CD4-positive, CD25-positive, alpha-beta regulatory T cell (primary cell): ENCODE data around the gene LCN12. TPM values are rescaled to one million over a fixed set of nuclear protein-coding genes. Genes with fewer than 3 reads are reported as not detected.

Experiments used
- ATAC-seq, 2 donors: fragments of 150-1000 bp; cut with Tn5 transposase; one replicate each; pipeline ENCODE4 v1.10.0; 2021; ENCODE audit warnings: low read depth in 2 of 2, moderate number of reproducible peaks in 2 of 2, moderate library complexity in 1 of 2
- DNase-seq, 3 donors: peaks; one replicate each; pipeline versions ENCODE4 v3.0.0 to v3.0.0-alpha.2; 2012 to 2022; ENCODE audit warnings: mixed read lengths in 1 of 3
- H3K27ac ChIP-seq: one replicate; pipeline ENCODE4 v1.7.0; 2013; ENCODE audit warnings: mild to moderate bottlenecking, low read length; ENCODE audit not compliant: insufficient read depth, poor library complexity, severe bottlenecking
- H3K27me3 ChIP-seq: one replicate; pipeline ENCODE4 v1.7.0; 2013; ENCODE audit warnings: low read length; ENCODE audit not compliant: control insufficient read depth, insufficient read depth
- H3K36me3 ChIP-seq: one replicate; pipeline ENCODE4 v1.7.0; 2013; ENCODE audit warnings: mild to moderate bottlenecking, low read length, moderate library complexity; ENCODE audit not compliant: control insufficient read depth, insufficient read depth
- H3K4me1 ChIP-seq: 2 replicates; pipeline ENCODE4 v1.7.0; 2013; ENCODE audit warnings: mild to moderate bottlenecking, low read length; ENCODE audit not compliant: insufficient read depth, control insufficient read depth, poor library complexity, severe bottlenecking
- H3K4me3 ChIP-seq: one replicate; pipeline ENCODE4 v1.7.0; 2013; ENCODE audit warnings: low read depth, mild to moderate bottlenecking, low read length, moderate library complexity
- H3K9me3 ChIP-seq, 2 experiments: 1 replicate in 1 of 2; 2 replicates in 1 of 2; pipeline ENCODE4 v1.7.0; 2013; ENCODE audit warnings: low read length in 2 of 2, mild to moderate bottlenecking in 1 of 2, moderate library complexity in 1 of 2; ENCODE audit not compliant: control insufficient read depth in 2 of 2
- H3K27ac Mint-ChIP-seq, 3 donors: one replicate each; pipeline ENCODE4 v1.8.0; 2020 to 2022; ENCODE audit warnings: mild to moderate bottlenecking in 3 of 3, mixed read lengths in 3 of 3, moderate library complexity in 2 of 3
- H3K27me3 Mint-ChIP-seq: one replicate; pipeline ENCODE4 v1.8.0; 2022; ENCODE audit warnings: mild to moderate bottlenecking, mixed read lengths
- H3K36me3 Mint-ChIP-seq: one replicate; pipeline ENCODE4 v1.8.0; 2020; ENCODE audit warnings: mixed read lengths
- H3K4me1 Mint-ChIP-seq, 4 donors: one replicate each; pipeline ENCODE4 v1.8.0; 2020 to 2022; ENCODE audit warnings: mixed read lengths in 4 of 4, mild to moderate bottlenecking in 1 of 4
- H3K4me3 Mint-ChIP-seq, 4 donors: one replicate each; pipeline ENCODE4 v1.8.0; 2020 to 2022; ENCODE audit warnings: mild to moderate bottlenecking in 4 of 4, mixed read lengths in 4 of 4, moderate library complexity in 3 of 4
- H3K9me3 Mint-ChIP-seq, 7 donors: one replicate each; pipeline ENCODE4 v1.8.0; 2020 to 2022; ENCODE audit warnings: mixed read lengths in 7 of 7, mild to moderate bottlenecking in 3 of 7, moderate library complexity in 2 of 7
- polyA plus RNA-seq, 4 donors: library from polyadenylated mRNA; unstranded; fragments of 300-500 nt; fragmentation: Illumina TruSeq; gene quantifications; one replicate each; pipeline ENCODE4 v1.2.3, GENCODE V29; 2021
- total RNA-seq: library from RNA; stranded (reverse); gene quantifications from one replicate; pipeline ENCODE4 v1.2.3, GENCODE V29; 2022

The LCN12 gene
- total and polyA plus RNA-seq, 5 donors from 2014 or later = 1.4 TPM; not detected in 4

GRCh38 chr9:136963751-136964150 is 11.7 kb downstream of the LCN12 start:
- DNase-seq (no peak), ATAC-seq (no peak)
- Mint-ChIP-seq H3K27ac (no peak overlapping the region), H3K4me3 (no peak overlapping the region), H3K9me3 (no peaks in the 10 kb centered on the region), H3K27me3 (no peaks in the 10 kb centered on the region), H3K36me3 (no peaks in the 10 kb centered on the region), H3K4me1 (peaks cover 0 to 27% (median 13%) of the 10 kb centered on the region in 4 donors)
- Histone ChIP-seq H3K27me3 (no peaks in the 10 kb centered on the region), H3K27ac (no peak overlapping the region), H3K36me3 (no peaks in the 10 kb centered on the region), H3K4me1 (peaks cover 58% of the 10 kb centered on the region), H3K4me3 (no peak overlapping the region), H3K9me3 (no peaks in the 10 kb centered on the region)

GRCh38 chr9:136964171-136964689 is 12.2 kb downstream of the LCN12 start:
- no peaks in the 10 kb centered on the region for H3K27me3 ChIP-seq
- Mint-ChIP-seq H3K27me3 (no peaks in the 10 kb centered on the region), H3K4me3 (peak overlapping the region in 1 of 4 donors; percentile 12), H3K27ac (peak overlapping the region in 1 of 3 donors; percentile 20), H3K36me3 (no peaks in the 10 kb centered on the region), H3K9me3 (no peaks in the 10 kb centered on the region), H3K4me1 (peaks cover 0 to 27% (median 13%) of the 10 kb centered on the region in 4 donors)
- no peak overlapping the region for H3K4me3 ChIP-seq
- no peak overlapping the region for H3K27ac ChIP-seq
- no peaks in the 10 kb centered on the region for H3K9me3 ChIP-seq
- ATAC-seq (no peak), DNase-seq (no peak)
- peaks cover 53% of the 10 kb centered on the region for H3K4me1 ChIP-seq
- H3K36me3 ChIP-seq = no peaks in the 10 kb centered on the region

GRCh38 chr9:136964833-136965422 is 12.9 kb downstream of the LCN12 start:
- no peak overlapping the region for H3K4me3 ChIP-seq
- H3K36me3 ChIP-seq = no peaks in the 10 kb centered on the region
- no peaks in the 10 kb centered on the region for H3K36me3 Mint-ChIP-seq
- H3K27ac Mint-ChIP-seq = no peak overlapping the region
- peaks cover 46% of the 10 kb centered on the region for H3K4me1 ChIP-seq
- H3K9me3 Mint-ChIP-seq = no peaks in the 10 kb centered on the region
- H3K4me1 Mint-ChIP-seq = peaks cover 0 to 26% (median 13%) of the 10 kb centered on the region in 4 donors
- DNase-seq = no peak
- H3K27me3 Mint-ChIP-seq = no peaks in the 10 kb centered on the region
- H3K9me3 ChIP-seq = no peaks in the 10 kb centered on the region
- no peak overlapping the region for H3K27ac ChIP-seq
- H3K27me3 ChIP-seq = no peaks in the 10 kb centered on the region
- H3K4me3 Mint-ChIP-seq = peak overlapping the region in 1 of 4 donors; percentile 12
- ATAC-seq = no peak

GRCh38 chr9:136965771-136966484 is 13.9 kb downstream of the LCN12 start:
- peak; percentile 23 to 54 for ATAC-seq
- H3K27me3 ChIP-seq = no peaks in the 10 kb centered on the region
- no peaks in the 10 kb centered on the region for H3K36me3 ChIP-seq
- peak overlapping the region; percentile 39 to 82 (median 80) for H3K27ac Mint-ChIP-seq
- DNase-seq = peak in 2 of 3 donors; percentile 34 to 65
- no peaks in the 10 kb centered on the region for H3K36me3 Mint-ChIP-seq
- H3K9me3 ChIP-seq = no peaks in the 10 kb centered on the region
- no peaks in the 10 kb centered on the region for H3K27me3 Mint-ChIP-seq
- H3K4me3 Mint-ChIP-seq = peak overlapping the region; percentile 70 to 88 (median 82)
- peaks cover 40% of the 10 kb centered on the region for H3K4me1 ChIP-seq
- H3K9me3 Mint-ChIP-seq = no peaks in the 10 kb centered on the region
- no peak overlapping the region for H3K4me3 ChIP-seq
- H3K27ac ChIP-seq = peak overlapping the region; percentile 19
- H3K4me1 Mint-ChIP-seq = peaks cover 0 to 24% (median 13%) of the 10 kb centered on the region in 4 donors

- H3K9me3 Mint-ChIP-seq = no peaks in the 10 kb centered on the region
- H3K4me3 ChIP-seq = no peak overlapping the region
- no peaks in the 10 kb centered on the region for H3K9me3 ChIP-seq
- no peaks in the 10 kb centered on the region for H3K27me3 ChIP-seq
- H3K36me3 Mint-ChIP-seq = no peaks in the 10 kb centered on the region
- H3K4me1 ChIP-seq = peaks cover 24% of the 10 kb centered on the region
- no peaks in the 10 kb centered on the region for H3K36me3 ChIP-seq
- no peak overlapping the region for H3K27ac ChIP-seq
- peaks cover 0 to 24% (median 8%) of the 10 kb centered on the region in 4 donors for H3K4me1 Mint-ChIP-seq
- no peaks in the 10 kb centered on the region for H3K27me3 Mint-ChIP-seq
- no peak overlapping the region for H3K27ac Mint-ChIP-seq
- no peak for ATAC-seq
- DNase-seq = no peak
- no peak overlapping the region for H3K4me3 Mint-ChIP-seq
Observed at GRCh38 chr9:136968333-136969127, 16.5 kb downstream of the LCN12 start.

GRCh38 chr9:136969150-136969549 is 17.1 kb downstream of the LCN12 start:
- H3K27me3 Mint-ChIP-seq = no peaks in the 10 kb centered on the region
- peaks cover 0 to 26% (median 8%) of the 10 kb centered on the region in 4 donors for H3K4me1 Mint-ChIP-seq
- H3K27me3 ChIP-seq = no peaks in the 10 kb centered on the region
- no peak for DNase-seq
- H3K36me3 Mint-ChIP-seq = no peaks in the 10 kb centered on the region
- H3K27ac ChIP-seq = no peak overlapping the region
- no peaks in the 10 kb centered on the region for H3K9me3 ChIP-seq
- H3K4me3 ChIP-seq = no peak overlapping the region
- H3K9me3 Mint-ChIP-seq = no peaks in the 10 kb centered on the region
- no peak overlapping the region for H3K27ac Mint-ChIP-seq
- H3K36me3 ChIP-seq = no peaks in the 10 kb centered on the region
- H3K4me3 Mint-ChIP-seq = no peak overlapping the region
- no peak for ATAC-seq
- peaks cover 24% of the 10 kb centered on the region for H3K4me1 ChIP-seq

GRCh38 chr9:136969774-136970173 is 17.7 kb downstream of the LCN12 start:
- DNase-seq (no peak), ATAC-seq (no peak)
- no peak overlapping the region for H3K27ac Mint-ChIP-seq
- H3K4me3 Mint-ChIP-seq = no peak overlapping the region
- H3K4me1 Mint-ChIP-seq = peaks cover 0 to 24% (median 10%) of the 10 kb centered on the region in 4 donors
- Histone ChIP-seq H3K27me3 (no peaks in the 10 kb centered on the region), H3K9me3 (no peaks in the 10 kb centered on the region), H3K4me1 (peaks cover 24% of the 10 kb centered on the region), H3K4me3 (no peak overlapping the region), H3K27ac (no peak overlapping the region), H3K36me3 (no peaks in the 10 kb centered on the region)
- H3K27me3 Mint-ChIP-seq = no peaks in the 10 kb centered on the region
- H3K36me3 Mint-ChIP-seq = no peaks in the 10 kb centered on the region
- no peaks in the 10 kb centered on the region for H3K9me3 Mint-ChIP-seq
